Measurements from ENCODE around the gene HPSE2. TPM values are rescaled to one million over a fixed set of nuclear protein-coding genes. Genes with fewer than 3 reads are reported as not detected.

HPSE2 gene
- total and polyA plus RNA-seq, 2 of the 8 experiments (the other 6 are each of a cell fraction or from before 2014, with no cell fraction given), result 0.41 to 0.58 TPM

DNA sequence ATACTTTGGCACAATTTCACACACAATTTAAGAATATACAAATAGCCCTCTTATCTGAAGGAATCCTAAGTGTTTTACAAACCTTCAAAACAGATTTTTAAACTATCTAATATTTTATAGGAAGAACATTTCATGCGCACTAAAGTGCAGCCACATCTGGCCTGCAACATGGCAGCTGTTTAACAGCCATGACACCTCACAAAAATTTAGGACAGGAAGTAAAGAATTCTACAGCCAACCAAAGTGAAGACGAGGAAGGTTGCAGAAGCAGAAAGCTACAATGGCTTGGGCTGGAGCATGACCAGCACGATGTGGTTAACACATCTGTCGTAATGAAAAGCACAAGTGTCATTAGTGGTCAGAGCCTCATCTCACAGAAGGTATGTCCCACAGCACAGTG is 238.1 kb downstream of the HPSE2 start (continued):
- TF ChIP-seq, protein P1, sequence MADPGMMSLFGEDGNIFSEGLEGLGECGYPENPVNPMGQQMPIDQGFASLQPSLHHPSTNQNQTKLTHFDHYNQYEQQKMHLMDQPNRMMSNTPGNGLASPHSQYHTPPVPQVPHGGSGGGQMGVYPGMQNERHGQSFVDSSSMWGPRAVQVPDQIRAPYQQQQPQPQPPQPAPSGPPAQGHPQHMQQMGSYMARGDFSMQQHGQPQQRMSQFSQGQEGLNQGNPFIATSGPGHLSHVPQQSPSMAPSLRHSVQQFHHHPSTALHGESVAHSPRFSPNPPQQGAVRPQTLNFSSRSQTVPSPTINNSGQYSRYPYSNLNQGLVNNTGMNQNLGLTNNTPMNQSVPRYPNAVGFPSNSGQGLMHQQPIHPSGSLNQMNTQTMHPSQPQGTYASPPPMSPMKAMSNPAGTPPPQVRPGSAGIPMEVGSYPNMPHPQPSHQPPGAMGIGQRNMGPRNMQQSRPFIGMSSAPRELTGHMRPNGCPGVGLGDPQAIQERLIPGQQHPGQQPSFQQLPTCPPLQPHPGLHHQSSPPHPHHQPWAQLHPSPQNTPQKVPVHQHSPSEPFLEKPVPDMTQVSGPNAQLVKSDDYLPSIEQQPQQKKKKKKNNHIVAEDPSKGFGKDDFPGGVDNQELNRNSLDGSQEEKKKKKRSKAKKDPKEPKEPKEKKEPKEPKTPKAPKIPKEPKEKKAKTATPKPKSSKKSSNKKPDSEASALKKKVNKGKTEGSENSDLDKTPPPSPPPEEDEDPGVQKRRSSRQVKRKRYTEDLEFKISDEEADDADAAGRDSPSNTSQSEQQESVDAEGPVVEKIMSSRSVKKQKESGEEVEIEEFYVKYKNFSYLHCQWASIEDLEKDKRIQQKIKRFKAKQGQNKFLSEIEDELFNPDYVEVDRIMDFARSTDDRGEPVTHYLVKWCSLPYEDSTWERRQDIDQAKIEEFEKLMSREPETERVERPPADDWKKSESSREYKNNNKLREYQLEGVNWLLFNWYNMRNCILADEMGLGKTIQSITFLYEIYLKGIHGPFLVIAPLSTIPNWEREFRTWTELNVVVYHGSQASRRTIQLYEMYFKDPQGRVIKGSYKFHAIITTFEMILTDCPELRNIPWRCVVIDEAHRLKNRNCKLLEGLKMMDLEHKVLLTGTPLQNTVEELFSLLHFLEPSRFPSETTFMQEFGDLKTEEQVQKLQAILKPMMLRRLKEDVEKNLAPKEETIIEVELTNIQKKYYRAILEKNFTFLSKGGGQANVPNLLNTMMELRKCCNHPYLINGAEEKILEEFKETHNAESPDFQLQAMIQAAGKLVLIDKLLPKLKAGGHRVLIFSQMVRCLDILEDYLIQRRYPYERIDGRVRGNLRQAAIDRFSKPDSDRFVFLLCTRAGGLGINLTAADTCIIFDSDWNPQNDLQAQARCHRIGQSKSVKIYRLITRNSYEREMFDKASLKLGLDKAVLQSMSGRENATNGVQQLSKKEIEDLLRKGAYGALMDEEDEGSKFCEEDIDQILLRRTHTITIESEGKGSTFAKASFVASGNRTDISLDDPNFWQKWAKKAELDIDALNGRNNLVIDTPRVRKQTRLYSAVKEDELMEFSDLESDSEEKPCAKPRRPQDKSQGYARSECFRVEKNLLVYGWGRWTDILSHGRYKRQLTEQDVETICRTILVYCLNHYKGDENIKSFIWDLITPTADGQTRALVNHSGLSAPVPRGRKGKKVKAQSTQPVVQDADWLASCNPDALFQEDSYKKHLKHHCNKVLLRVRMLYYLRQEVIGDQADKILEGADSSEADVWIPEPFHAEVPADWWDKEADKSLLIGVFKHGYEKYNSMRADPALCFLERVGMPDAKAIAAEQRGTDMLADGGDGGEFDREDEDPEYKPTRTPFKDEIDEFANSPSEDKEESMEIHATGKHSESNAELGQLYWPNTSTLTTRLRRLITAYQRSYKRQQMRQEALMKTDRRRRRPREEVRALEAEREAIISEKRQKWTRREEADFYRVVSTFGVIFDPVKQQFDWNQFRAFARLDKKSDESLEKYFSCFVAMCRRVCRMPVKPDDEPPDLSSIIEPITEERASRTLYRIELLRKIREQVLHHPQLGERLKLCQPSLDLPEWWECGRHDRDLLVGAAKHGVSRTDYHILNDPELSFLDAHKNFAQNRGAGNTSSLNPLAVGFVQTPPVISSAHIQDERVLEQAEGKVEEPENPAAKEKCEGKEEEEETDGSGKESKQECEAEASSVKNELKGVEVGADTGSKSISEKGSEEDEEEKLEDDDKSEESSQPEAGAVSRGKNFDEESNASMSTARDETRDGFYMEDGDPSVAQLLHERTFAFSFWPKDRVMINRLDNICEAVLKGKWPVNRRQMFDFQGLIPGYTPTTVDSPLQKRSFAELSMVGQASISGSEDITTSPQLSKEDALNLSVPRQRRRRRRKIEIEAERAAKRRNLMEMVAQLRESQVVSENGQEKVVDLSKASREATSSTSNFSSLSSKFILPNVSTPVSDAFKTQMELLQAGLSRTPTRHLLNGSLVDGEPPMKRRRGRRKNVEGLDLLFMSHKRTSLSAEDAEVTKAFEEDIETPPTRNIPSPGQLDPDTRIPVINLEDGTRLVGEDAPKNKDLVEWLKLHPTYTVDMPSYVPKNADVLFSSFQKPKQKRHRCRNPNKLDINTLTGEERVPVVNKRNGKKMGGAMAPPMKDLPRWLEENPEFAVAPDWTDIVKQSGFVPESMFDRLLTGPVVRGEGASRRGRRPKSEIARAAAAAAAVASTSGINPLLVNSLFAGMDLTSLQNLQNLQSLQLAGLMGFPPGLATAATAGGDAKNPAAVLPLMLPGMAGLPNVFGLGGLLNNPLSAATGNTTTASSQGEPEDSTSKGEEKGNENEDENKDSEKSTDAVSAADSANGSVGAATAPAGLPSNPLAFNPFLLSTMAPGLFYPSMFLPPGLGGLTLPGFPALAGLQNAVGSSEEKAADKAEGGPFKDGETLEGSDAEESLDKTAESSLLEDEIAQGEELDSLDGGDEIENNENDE (IDR thresholded peaks at IDR 0.05; ENCODE audit: insufficient replicate concordance, low read length), result no peak
- no peak for TF ChIP-seq RAD21 (IDR thresholded peaks at IDR 0.05 in 1 of 2, conservative IDR thresholded peaks at IDR 0.05 in 1 of 2; ENCODE audit: low read depth in 2 of 2, low read length in 2 of 2)
- TF ChIP-seq SIRT6 (IDR thresholded peaks at IDR 0.05; ENCODE audit: low read length), result no peak
- TF ChIP-seq CREB1 (IDR thresholded peaks at IDR 0.05), result no peak
- no peak for TF ChIP-seq POLR2AphosphoS5 (IDR thresholded peaks at IDR 0.05; ENCODE audit: low read depth, low read length)

All from H1 (cell line).